T-helper 22 cell (primary cell): ENCODE measurements around the gene NOP9.
"Not testable (repeated sequence)": the region's sequence is repeated elsewhere in the genome, so short reads cannot be mapped to it uniquely, and the experiment has no call there.

ENCODE experiments used
- DNase-seq: peaks from one replicate; pipeline ENCODE4 v3.0.0-alpha.2; 2020; ENCODE audit warnings: low read depth

Gene NOP9

GRCh38 chr14:24310265-24310645 lies 10.6 kb downstream of the NOP9 start:
- no peak for DNase-seq

DNA sequence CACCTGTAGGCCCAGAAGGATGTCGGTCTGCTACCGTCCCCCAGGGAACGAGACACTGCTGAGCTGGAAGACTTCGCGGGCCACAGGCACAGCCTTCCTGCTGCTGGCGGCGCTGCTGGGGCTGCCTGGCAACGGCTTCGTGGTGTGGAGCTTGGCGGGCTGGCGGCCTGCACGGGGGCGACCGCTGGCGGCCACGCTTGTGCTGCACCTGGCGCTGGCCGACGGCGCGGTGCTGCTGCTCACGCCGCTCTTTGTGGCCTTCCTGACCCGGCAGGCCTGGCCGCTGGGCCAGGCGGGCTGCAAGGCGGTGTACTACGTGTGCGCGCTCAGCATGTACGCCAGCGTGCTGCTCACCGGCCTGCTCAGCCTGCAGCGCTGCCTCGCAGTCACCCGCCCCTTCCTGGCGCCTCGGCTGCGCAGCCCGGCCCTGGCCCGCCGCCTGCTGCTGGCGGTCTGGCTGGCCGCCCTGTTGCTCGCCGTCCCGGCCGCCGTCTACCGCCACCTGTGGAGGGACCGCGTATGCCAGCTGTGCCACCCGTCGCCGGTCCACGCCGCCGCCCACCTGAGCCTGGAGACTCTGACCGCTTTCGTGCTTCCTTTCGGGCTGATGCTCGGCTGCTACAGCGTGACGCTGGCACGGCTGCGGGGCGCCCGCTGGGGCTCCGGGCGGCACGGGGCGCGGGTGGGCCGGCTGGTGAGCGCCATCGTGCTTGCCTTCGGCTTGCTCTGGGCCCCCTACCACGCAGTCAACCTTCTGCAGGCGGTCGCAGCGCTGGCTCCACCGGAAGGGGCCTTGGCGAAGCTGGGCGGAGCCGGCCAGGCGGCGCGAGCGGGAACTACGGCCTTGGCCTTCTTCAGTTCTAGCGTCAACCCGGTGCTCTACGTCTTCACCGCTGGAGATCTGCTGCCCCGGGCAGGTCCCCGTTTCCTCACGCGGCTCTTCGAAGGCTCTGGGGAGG lies 11.3 kb downstream of the NOP9 start, which contains the start of gene LTB4R:
LTB4R (plus strand) TSS at position 857 of the 959 bp plus-strand sequence. CDS start 4,150 bp downstream, outside the sequence.
- DNase-seq = peak; percentile 59

- DNase-seq = no peak
These were observed 12.4 kb downstream of the NOP9 start for GRCh38 chr14:24311837-24312615.

- DNase-seq = peak; percentile 40
These were observed 13.3 kb downstream of the NOP9 start for GRCh38 chr14:24312736-24313507.

GRCh38 chr14:24313913-24314312 lies 14.3 kb downstream of the NOP9 start:
- no peak for DNase-seq

GRCh38 chr14:24314377-24315193 lies 14.9 kb downstream of the NOP9 start:
- no peak for DNase-seq

DNA sequence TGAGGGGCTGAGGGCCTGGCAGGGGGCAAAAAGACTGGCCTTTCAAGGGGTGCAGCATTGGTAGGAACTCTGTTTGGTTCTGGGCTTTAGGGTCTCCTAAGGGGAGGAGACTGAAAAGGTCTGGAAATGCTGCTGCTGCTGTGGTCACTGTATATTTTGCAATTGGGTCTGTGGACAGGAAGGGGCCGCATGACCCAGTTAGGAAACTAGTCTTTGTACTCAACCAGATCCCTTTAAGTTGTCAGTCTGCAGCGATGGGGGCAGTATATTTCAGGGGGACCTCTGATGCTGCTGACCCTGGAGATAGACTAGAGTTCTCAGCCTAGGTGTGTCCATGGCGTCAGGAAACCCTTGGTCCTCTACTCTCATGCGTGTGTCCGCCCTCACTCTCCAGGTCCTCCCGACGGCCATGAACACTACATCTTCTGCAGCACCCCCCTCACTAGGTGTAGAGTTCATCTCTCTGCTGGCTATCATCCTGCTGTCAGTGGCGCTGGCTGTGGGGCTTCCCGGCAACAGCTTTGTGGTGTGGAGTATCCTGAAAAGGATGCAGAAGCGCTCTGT lies 15.7 kb downstream of the NOP9 start:
- no peak for DNase-seq

- DNase-seq = no peak
These were observed 16.4 kb downstream of the NOP9 start for GRCh38 chr14:24315807-24316596.

DNA sequence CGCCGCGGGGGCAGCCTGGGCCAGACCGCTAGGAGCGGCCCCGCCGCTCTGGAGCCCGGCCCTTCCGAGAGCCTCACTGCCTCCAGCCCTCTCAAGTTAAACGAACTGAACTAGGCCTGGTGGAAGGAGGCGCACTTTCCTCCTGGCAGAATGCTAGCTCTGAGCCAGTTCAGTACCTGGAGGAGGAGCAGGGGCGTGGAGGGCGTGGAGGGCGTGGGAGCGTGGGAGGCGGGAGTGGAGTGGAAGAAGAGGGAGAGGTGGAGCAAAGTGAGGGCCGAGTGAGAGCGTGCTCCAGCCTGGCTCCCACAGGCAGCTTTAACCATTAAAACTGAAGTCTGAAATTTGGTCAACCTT lies 16.9 kb downstream of the NOP9 start:
- DNase-seq = no peak

- no peak for DNase-seq
These were observed 17.7 kb downstream of the NOP9 start for GRCh38 chr14:24317141-24317928.

DNA sequence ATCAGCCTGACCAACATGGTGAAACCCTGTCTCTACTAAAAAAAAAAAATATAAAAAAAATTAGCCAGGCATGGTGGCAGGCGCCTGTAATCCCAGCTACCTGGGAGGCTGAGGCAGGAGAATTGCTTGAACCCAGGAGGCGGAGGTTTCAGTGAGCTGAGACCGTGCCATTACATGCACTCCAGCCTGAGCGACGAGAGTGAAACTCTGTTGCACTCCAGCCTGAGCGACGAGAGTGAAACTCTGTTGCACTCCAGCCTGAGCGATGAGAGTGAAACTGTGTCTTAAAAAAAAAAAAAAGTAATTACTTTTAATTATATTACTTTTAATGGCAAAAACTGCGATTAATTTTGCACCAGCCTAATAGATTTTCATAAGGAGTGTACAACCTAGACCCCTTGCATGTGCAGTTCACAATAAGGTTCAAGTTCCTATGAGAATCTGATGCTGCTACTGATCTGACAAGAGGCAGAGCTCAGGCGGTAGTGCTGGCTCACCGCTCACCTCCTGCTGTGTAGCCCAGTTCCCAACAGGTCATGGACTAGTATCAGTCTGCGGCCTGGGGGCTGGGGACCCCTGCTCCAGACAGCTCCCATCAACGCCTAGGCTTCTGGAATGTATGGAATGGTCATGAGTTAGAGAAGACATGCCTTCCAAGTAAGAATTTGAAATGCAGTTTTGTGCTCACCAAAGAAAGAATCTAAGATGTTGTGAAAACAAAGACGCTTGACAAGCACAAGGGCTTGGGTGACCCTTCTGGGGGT lies 21.7 kb downstream of the NOP9 start:
- no peak for DNase-seq

- DNase-seq = no peak
These were observed 23.0 kb downstream of the NOP9 start for GRCh38 chr14:24322672-24323071.

- no peak for DNase-seq
These were observed 23.7 kb downstream of the NOP9 start for GRCh38 chr14:24323341-24323740.

DNA sequence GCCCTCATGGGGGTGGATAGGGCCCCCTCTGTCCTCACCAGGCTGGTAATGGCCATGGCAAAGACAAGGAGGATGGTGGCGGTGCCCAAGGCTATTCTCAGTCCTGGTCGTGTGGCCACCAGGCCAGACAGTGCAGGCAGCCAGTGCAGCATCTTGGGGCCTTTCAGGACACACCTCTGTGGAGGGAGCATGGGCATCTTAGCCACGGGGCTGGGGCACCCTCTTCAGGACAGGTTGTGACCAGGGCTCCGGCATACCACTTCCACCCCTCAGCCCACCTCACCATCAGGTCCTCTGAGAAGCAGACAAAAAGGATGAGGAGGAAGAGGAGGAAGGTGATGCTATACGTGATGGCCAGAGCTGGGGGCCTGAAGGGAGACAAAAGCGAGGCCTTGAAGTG lies 24.4 kb downstream of the NOP9 start:
- no peak for DNase-seq

DNA sequence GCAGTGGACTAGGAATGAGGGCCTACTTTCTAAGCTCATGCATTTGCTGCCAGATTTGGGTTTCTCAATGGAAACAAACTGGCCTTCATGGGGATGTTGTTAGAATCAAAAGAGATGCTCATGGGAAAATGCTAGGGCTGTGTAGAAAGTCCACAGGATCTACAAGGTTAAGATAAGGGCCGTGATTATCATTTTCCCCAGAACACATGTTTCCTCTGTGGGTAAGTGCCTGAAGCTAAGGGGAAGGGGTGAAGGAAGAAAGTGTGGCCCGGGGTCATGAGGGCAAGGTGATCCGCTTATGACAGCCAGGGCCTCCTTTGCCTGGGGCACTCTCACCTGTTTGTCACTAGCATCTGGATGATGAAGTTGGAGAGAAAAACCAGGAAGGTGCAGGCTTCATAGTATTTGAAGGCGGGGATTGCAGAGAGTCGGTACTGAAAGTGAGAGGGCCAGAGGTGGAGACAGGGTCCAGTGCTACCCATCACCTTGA lies 25.4 kb downstream of the NOP9 start:
- no peak for DNase-seq

DNA sequence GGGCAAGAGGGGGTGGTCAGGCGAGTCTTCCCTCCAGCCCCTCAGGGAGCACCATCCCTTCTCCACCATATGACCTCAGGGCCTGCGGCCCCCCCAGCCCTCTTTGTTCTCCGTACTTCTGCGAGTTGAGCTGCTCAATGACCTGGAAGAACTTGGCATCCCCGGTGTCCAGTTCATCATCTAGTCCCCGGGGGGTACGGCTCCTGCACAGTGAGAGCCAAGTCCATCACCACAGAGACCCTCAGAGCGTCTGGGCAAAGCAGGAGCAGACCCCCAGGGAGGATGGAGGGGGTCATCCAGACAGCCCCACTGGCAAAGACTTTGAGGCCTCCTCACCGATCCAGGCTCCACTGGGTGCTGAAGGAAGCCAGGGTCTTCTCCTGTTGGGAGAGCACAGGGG lies 26.3 kb downstream of the NOP9 start:
- no peak for DNase-seq

DNA sequence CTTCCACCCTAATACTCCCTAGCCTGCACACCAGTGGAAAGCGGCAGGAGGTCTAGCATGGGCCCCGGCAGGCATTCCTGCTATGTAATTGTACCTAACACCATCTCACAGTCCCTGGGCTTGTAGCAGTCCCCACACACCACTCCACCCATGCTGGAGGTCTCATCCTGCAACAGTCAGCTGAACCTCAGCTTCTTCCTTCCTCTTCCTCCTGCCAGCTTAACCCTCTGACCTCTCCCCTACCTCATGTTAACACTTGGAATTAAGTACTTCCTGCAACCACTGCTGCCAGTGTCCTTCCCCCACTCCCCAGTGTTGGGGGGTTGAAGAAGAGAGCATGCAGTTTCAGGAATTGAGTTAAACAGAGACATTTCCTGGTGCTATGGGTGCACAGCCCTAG lies 27.7 kb downstream of the NOP9 start:
- no peak for DNase-seq

GRCh38 chr14:24327914-24328313 lies 28.3 kb downstream of the NOP9 start:
- DNase-seq = not testable (repeated sequence)
